ENCODE measurements around the gene SYT15.
"Not testable (repeated sequence)": the region's sequence is repeated elsewhere in the genome, so short reads cannot be mapped to it uniquely, and the experiment has no call there.

DNA sequence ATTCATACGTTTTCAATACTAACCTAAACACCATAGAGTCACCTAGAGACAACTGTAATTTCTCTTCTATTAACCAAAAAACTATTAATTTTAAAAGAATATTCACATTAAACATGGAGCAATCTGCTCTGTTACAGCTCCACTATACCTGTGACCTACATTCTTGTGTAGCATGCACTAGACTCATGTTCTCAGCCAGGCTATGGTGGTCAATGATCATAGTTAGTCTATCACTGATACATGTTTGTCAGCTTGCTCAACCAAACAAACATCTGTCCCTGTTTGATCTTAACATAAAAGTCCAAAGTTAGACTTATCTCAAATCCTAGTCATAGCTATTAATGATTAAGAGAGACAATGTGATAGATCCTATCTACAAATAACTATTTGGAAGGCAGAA is 50.9 kb downstream of the SYT15 start:
- not testable (repeated sequence) for TF ChIP-seq GLIS3 (CRISPR knock-in tag; IDR thresholded peaks at IDR 0.05); TOX (CRISPR knock-in tag; IDR thresholded peaks at IDR 0.05; ENCODE audit: borderline replicate concordance); ESRRG (CRISPR knock-in tag; IDR thresholded peaks at IDR 0.05); ZFP30 (CRISPR knock-in tag; IDR thresholded peaks at IDR 0.05); PPARA (CRISPR knock-in tag; IDR thresholded peaks at IDR 0.05; ENCODE audit: borderline replicate concordance); RARB (CRISPR knock-in tag; IDR thresholded peaks at IDR 0.05); OSR1 (CRISPR knock-in tag; IDR thresholded peaks at IDR 0.05); ZFP3 (CRISPR knock-in tag; IDR thresholded peaks at IDR 0.05); ZNF565 (CRISPR knock-in tag; conservative IDR thresholded peaks at IDR 0.05; ENCODE audit: low read depth); CSDC2 (CRISPR knock-in tag; IDR thresholded peaks at IDR 0.05)
- TF ChIP-seq, protein P1, sequence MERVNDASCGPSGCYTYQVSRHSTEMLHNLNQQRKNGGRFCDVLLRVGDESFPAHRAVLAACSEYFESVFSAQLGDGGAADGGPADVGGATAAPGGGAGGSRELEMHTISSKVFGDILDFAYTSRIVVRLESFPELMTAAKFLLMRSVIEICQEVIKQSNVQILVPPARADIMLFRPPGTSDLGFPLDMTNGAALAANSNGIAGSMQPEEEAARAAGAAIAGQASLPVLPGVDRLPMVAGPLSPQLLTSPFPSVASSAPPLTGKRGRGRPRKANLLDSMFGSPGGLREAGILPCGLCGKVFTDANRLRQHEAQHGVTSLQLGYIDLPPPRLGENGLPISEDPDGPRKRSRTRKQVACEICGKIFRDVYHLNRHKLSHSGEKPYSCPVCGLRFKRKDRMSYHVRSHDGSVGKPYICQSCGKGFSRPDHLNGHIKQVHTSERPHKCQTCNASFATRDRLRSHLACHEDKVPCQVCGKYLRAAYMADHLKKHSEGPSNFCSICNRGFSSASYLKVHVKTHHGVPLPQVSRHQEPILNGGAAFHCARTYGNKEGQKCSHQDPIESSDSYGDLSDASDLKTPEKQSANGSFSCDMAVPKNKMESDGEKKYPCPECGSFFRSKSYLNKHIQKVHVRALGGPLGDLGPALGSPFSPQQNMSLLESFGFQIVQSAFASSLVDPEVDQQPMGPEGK (CRISPR knock-in tag; IDR thresholded peaks at IDR 0.05; ENCODE audit: borderline replicate concordance): not testable (repeated sequence)
- TF ChIP-seq, protein P2, sequence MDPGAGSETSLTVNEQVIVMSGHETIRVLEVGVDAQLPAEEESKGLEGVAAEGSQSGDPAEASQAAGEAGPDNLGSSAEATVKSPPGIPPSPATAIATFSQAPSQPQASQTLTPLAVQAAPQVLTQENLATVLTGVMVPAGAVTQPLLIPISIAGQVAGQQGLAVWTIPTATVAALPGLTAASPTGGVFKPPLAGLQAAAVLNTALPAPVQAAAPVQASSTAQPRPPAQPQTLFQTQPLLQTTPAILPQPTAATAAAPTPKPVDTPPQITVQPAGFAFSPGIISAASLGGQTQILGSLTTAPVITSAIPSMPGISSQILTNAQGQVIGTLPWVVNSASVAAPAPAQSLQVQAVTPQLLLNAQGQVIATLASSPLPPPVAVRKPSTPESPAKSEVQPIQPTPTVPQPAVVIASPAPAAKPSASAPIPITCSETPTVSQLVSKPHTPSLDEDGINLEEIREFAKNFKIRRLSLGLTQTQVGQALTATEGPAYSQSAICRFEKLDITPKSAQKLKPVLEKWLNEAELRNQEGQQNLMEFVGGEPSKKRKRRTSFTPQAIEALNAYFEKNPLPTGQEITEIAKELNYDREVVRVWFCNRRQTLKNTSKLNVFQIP (CRISPR knock-in tag; IDR thresholded peaks at IDR 0.05; ENCODE audit: borderline replicate concordance, low read depth): not testable (repeated sequence)

Data from SK-N-SH treated with all-trans-retinoic acid at 6 μM for 48 hours (cell line).